ENCODE data around the gene DENND6B. TPM values are rescaled to one million over a fixed set of nuclear protein-coding genes. Genes with fewer than 3 reads are reported as not detected.

The DENND6B gene
- total and polyA plus RNA-seq, 2 of the 13 experiments (the other 11 are each of a cell fraction or from before 2014, with no cell fraction given): 0.95 to 3.8 TPM

GRCh38 chr22:50343541-50343935 is 16.7 kb upstream of the DENND6B start:
- FAIRE-seq (no peak), DNase-seq (ENCODE audit: low spot score) (no peak), ATAC-seq (no peak)
- ChIA-PET CTCF (ENCODE audit: low intra/inter-chr PET ratio, low total read pairs) (interaction anchor here (1.7 to 4.2 kb wide), 4 partner anchors 17 to 91 kb away, joined by 8 to 125 read pairs (median 14); partner anchors contain the start of gene DENND6B), POLR2A (interaction anchor here (1.0 to 2.3 kb wide), 2 partner anchors 44 to 100 kb away, joined by 4 to 7 read pairs; no protein-coding TSS in a partner anchor)
- Histone ChIP-seq H3K27me3 (ENCODE audit: control insufficient read depth in 1 of 2, insufficient read depth in 2 of 2, low read length in 2 of 2) (no peaks in the 10 kb centered on the region), H2AFZ (ENCODE audit: low read length) (no peak overlapping the region), H3K9ac (ENCODE audit: insufficient read depth, low read depth, low read length) (peak overlapping the region; percentile 89), H3K79me2 (ENCODE audit: insufficient read depth, low read length) (peaks cover 20% of the 10 kb centered on the region), H3K4me2 (ENCODE audit: low read depth, low read length) (peak overlapping the region; percentile 92; the same call in 1 of the 2 replicates), H3K4me1 (ENCODE audit: insufficient read depth, low read length) (peaks cover 59% of the 10 kb centered on the region), H3K4me3 (replicated peaks in 1 of 3; ENCODE audit: insufficient read depth in 1 of 3, low read depth in 2 of 3, low read length in 3 of 3) (peak overlapping the region; percentile 81 to 86 (median 83)), H4K20me1 (ENCODE audit: insufficient read depth, low read length) (peaks cover 13% of the 10 kb centered on the region; the same call in 1 of the 2 replicates), H3K36me3 (replicated peaks in 1 of 2; ENCODE audit: control insufficient read depth in 1 of 2, insufficient read depth in 2 of 2, low read length in 2 of 2) (no peaks in the 10 kb centered on the region), H3K9me3 (ENCODE audit: low read length) (no peaks in the 10 kb centered on the region), H3K27ac (ENCODE audit: extremely low read length, insufficient read depth, low read length) (peak overlapping the region; percentile 51)
- intact Hi-C loops (cut with micrococcal nuclease; ENCODE audit: unreplicated experiment) (loop anchor here (2.0 kb wide), 3 partner anchors 53 to 99 kb away; partner anchors contain the start of genes MAPK11 and TUBGCP6), in situ Hi-C loops (cut with HindIII; ENCODE audit: extremely low pct_ligation_motif_present, low pct_unique_long_range_greater_than_20kb) (no loop called here)
- WGBS (ENCODE audit: low lambda C conversion rate): 13% methylated on average over 1 of the region's 9 CpGs
- TF ChIP-seq MATR3 (CRISPR knock-in tag; IDR thresholded peaks at IDR 0.05) (no peak), MXI1 (IDR thresholded peaks at IDR 0.05; ENCODE audit: borderline replicate concordance, low read depth, low read length) (no peak), DPF2 (CRISPR knock-in tag; IDR thresholded peaks at IDR 0.05; ENCODE audit: borderline replicate concordance, low read depth) (no peak), HNF4A (CRISPR knock-in tag; IDR thresholded peaks at IDR 0.05) (no peak), FOXO4 (CRISPR knock-in tag; conservative IDR thresholded peaks at IDR 0.05) (0 out of 2 replicates have a peak, but pooled peaks have one; percentile 42), NFAT5 (CRISPR knock-in tag; IDR thresholded peaks at IDR 0.05) (no peak), ZNF614 (CRISPR knock-in tag; IDR thresholded peaks at IDR 0.05; ENCODE audit: borderline replicate concordance) (no peak), ZNF34 (CRISPR knock-in tag; IDR thresholded peaks at IDR 0.05; ENCODE audit: borderline replicate concordance) (no peak), ZFP90 (CRISPR knock-in tag; IDR thresholded peaks at IDR 0.05; ENCODE audit: borderline replicate concordance) (0 out of 2 replicates have a peak, but pooled peaks have one; percentile 2)
- BruUV-seq (replicated peaks): no TSS peak

All from HepG2 (cell line).